Tibial artery (tissue), 4 donors: ENCODE data around the gene TRIM24.
"Not testable (repeated sequence)": the region's sequence is repeated elsewhere in the genome, so short reads cannot be mapped to it uniquely, and the experiment has no call there.

ENCODE experiments used
- DNase-seq, 2 donors: peaks; one replicate each; pipeline ENCODE4 v3.0.0-alpha.2; 2019
- H3K27ac ChIP-seq, 2 donors: fragments of 200-600 bp; sonication (generic) in 1 of 2; 1 replicate in 1 of 2; 2 replicates in 1 of 2; pipeline ENCODE4 v1.5.1; 2018 to 2019; ENCODE audit warnings: mild to moderate bottlenecking in 1 of 2
- H3K27me3 ChIP-seq, 2 donors: fragments of 200-600 bp; sonication (generic) in 1 of 2; one replicate each; pipeline versions ENCODE4 v1.5.1 to v1.6.0; 2016 to 2019
- H3K36me3 ChIP-seq, 3 donors: fragments of 200-600 bp; sonication (generic) in 2 of 3; one replicate each; pipeline ENCODE4 v1.5.1; 2016 to 2019; ENCODE audit warnings: mild to moderate bottlenecking in 2 of 3
- H3K4me1 ChIP-seq, 4 donors: fragments of 200-600 bp; sonication (generic) in 2 of 4; 1 replicate in 3 of 4; 2 replicates in 1 of 4; pipeline ENCODE4 v1.5.1; 2016 to 2019
- H3K4me3 ChIP-seq, 2 donors: fragments of 200-600 bp; sonication (generic) in 1 of 2; 1 replicate in 1 of 2; 2 replicates in 1 of 2; pipeline ENCODE4 v1.5.1; 2018 to 2019; ENCODE audit warnings: mild to moderate bottlenecking in 2 of 2
- H3K9me3 ChIP-seq, 3 donors: fragments of 200-600 bp; sonication (generic) in 1 of 3; one replicate each; pipeline ENCODE4 v1.5.1; 2016 to 2019
- CTCF ChIP-seq, 2 experiments: fragments of 200-600 bp in 1 of 2; fragments of 450-650 bp in 1 of 2; IDR thresholded peaks; one replicate each; pipeline ENCODE4 v1.5.1; 2017 to 2019; ENCODE audit warnings: antibody characterized with exemption in 2 of 2, mild to moderate bottlenecking in 1 of 2, moderate library complexity in 1 of 2
- intact Hi-C: fragments of 100-400 bp; cut with DNase I; formaldehyde crosslinking; loops from one replicate; pipeline ENCODE4 v1.15.0; 2023; ENCODE audit warnings: low total_unique reads

The TRIM24 gene

GRCh38 chr7:138458576-138459412 is 1.3 kb upstream of the TRIM24 start:
- TF ChIP-seq CTCF (IDR thresholded peaks at IDR 0.05) = no peak
- intact Hi-C loops = no loop called here
- Histone ChIP-seq H3K4me3 (peak overlapping the region in 1 of 2 donors; percentile 34), H3K36me3 (no peaks in the 10 kb centered on the region), H3K4me1 (peaks cover 0 to 11% (median 6%) of the 10 kb centered on the region in 4 donors), H3K9me3 (no peaks in the 10 kb centered on the region), H3K27ac (no peak overlapping the region), H3K27me3 (no peaks in the 10 kb centered on the region)
- no peak for DNase-seq

GRCh38 chr7:138459413-138460175 is 465 bp upstream of the TRIM24 start:
- no peaks in the 10 kb centered on the region for H3K27me3 ChIP-seq
- DNase-seq = peak; percentile 96 to 99
- H3K9me3 ChIP-seq = no peaks in the 10 kb centered on the region
- H3K27ac ChIP-seq = peak overlapping the region in 1 of 2 donors; percentile 54
- H3K4me1 ChIP-seq = peaks cover 0 to 11% (median 6%) of the 10 kb centered on the region in 4 donors
- peak; percentile 23 to 60 for TF ChIP-seq CTCF (IDR thresholded peaks at IDR 0.05)
- peak overlapping the region; percentile 34 to 83 for H3K4me3 ChIP-seq
- H3K36me3 ChIP-seq = no peaks in the 10 kb centered on the region
- intact Hi-C loops = no loop called here

- peak overlapping the region; percentile 89 to 91 for H3K27ac ChIP-seq
- peak overlapping the region; percentile 68 to 83 for H3K4me3 ChIP-seq
- no peaks in the 10 kb centered on the region for H3K36me3 ChIP-seq
- H3K4me1 ChIP-seq = peaks cover 0 to 11% (median 6%) of the 10 kb centered on the region in 4 donors
- H3K27me3 ChIP-seq = no peaks in the 10 kb centered on the region
- TF ChIP-seq CTCF (IDR thresholded peaks at IDR 0.05) = peak in 1 of 2 experiments; percentile 10
- intact Hi-C loops = no loop called here
- H3K9me3 ChIP-seq = no peaks in the 10 kb centered on the region
- peak; percentile 30 to 71 for DNase-seq
These were observed 869 bp downstream of the TRIM24 start for GRCh38 chr7:138460649-138461607.

- H3K27me3 ChIP-seq, DNase-seq, H3K9me3 ChIP-seq, intact Hi-C loops, H3K36me3 ChIP-seq, H3K4me3 ChIP-seq, H3K27ac ChIP-seq: not testable (repeated sequence)
- peaks cover 0 to 11% (median 6%) of the 10 kb centered on the region in 4 donors for H3K4me1 ChIP-seq
These were observed 3.2 kb downstream of the TRIM24 start for GRCh38 chr7:138463291-138463618.

GRCh38 chr7:138465046-138465445 is 5.0 kb downstream of the TRIM24 start:
- H3K27me3 ChIP-seq = no peaks in the 10 kb centered on the region
- no peak overlapping the region for H3K27ac ChIP-seq
- intact Hi-C loops = no loop called here
- DNase-seq = no peak
- no peak for TF ChIP-seq CTCF (IDR thresholded peaks at IDR 0.05)
- no peaks in the 10 kb centered on the region for H3K36me3 ChIP-seq
- H3K9me3 ChIP-seq = no peaks in the 10 kb centered on the region
- no peak overlapping the region for H3K4me3 ChIP-seq
- H3K4me1 ChIP-seq = peaks cover 0 to 14% (median 9%) of the 10 kb centered on the region in 4 donors

- H3K9me3 ChIP-seq, H3K27ac ChIP-seq, H3K36me3 ChIP-seq, H3K4me3 ChIP-seq, DNase-seq, intact Hi-C loops, H3K27me3 ChIP-seq: not testable (repeated sequence)
- H3K4me1 ChIP-seq = peaks cover 0 to 14% (median 9%) of the 10 kb centered on the region in 4 donors
These were observed 6.2 kb downstream of the TRIM24 start for GRCh38 chr7:138466069-138466756.
